GM12873 (cell line): Measurements from ENCODE around the gene TFB1M.

ENCODE experiments used
- TF ChIP-seq, protein P1 (sequence below): IDR thresholded peaks from 2 replicates; pipeline ENCODE4 v1.5.1; 2012; ENCODE audit warnings: low read depth, mild to moderate bottlenecking, moderate library complexity, low read length, control low read depth; ENCODE audit not compliant: insufficient read depth; ENCODE audit errors: missing control alignments

TFB1M gene

GRCh38 chr6:155259897-155260296 lies 54.4 kb downstream of the TFB1M start:
- TF ChIP-seq, protein P1, sequence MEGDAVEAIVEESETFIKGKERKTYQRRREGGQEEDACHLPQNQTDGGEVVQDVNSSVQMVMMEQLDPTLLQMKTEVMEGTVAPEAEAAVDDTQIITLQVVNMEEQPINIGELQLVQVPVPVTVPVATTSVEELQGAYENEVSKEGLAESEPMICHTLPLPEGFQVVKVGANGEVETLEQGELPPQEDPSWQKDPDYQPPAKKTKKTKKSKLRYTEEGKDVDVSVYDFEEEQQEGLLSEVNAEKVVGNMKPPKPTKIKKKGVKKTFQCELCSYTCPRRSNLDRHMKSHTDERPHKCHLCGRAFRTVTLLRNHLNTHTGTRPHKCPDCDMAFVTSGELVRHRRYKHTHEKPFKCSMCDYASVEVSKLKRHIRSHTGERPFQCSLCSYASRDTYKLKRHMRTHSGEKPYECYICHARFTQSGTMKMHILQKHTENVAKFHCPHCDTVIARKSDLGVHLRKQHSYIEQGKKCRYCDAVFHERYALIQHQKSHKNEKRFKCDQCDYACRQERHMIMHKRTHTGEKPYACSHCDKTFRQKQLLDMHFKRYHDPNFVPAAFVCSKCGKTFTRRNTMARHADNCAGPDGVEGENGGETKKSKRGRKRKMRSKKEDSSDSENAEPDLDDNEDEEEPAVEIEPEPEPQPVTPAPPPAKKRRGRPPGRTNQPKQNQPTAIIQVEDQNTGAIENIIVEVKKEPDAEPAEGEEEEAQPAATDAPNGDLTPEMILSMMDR: no peak

DNA sequence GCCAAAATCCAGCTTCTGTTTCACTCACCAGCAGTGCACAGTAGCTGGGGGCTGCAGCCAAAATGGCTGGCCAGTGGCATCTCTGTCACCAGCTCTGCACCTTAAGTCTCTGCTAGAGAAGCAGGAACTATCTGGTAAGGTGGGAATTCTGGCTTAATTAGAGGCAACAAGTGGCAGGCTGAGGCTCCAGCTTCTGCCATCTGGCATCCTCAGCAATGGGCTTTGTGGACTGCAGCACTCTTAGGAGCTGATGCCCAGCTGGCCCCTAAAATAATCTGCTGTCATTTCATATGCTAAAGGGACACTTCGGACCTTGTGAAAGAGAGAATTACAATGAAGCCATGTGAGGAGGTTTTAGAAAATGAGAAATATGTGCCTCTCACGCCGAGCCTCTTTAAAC lies 55.1 kb downstream of the TFB1M start:
- TF ChIP-seq, protein P1: no peak

DNA sequence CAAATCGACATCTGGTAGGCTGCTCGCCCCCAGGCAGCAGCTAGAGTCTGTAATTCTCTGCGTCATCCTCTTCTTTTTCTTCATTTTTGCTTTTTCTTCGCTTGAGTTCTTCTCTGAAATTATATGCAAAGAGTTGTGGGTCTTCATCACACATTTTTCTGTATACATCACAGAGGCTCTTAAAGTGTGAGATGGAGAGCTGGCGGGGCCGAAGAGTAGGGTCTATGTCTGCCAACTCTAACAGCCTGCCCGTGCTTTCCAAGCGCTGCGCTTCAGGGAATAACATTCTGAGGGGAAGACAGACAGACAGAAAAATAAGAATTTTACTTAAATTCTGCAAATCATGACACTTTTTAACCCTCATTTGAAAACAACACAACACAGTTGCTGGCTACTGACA lies 56.5 kb downstream of the TFB1M start:
- TF ChIP-seq, protein P1: no peak

- TF ChIP-seq, protein P1: no peak
Observed at GRCh38 chr6:155256122-155256795, 58.0 kb downstream of the TFB1M start.

DNA sequence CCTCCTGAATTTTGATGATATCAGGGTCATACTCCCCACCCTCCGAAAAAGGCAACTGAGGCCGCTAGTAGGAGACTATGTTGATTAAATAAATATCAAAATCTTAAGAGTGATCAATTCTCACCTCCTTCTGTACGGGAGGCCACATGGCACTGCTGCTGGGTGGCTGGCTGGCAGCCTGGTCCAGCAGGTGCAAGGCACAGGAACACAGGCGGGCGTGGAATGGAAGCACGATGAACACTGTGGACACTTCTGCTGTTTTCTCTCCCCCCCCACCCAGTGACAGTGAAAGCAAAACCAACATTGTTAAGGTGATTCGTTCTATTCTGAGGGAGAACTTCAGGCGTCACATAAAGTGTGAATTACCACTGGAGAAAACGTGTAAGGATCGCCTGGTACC lies 60.1 kb downstream of the TFB1M start:
- TF ChIP-seq, protein P1: no peak

- TF ChIP-seq, protein P1: no peak
Observed at GRCh38 chr6:155253337-155253736, 60.9 kb downstream of the TFB1M start.

- TF ChIP-seq, protein P1: no peak
Observed at GRCh38 chr6:155252581-155252980, 61.7 kb downstream of the TFB1M start.
